Mesodermal cell (in vitro differentiated cells): ENCODE data around the gene ALDOC.
"Not testable (repeated sequence)": the region's sequence is repeated elsewhere in the genome, so short reads cannot be mapped to it uniquely, and the experiment has no call there.

ENCODE experiments used
- H3K27ac ChIP-seq: 2 replicates; pipeline ENCODE4 v1.7.0; 2013; ENCODE audit warnings: mild to moderate bottlenecking, low read depth, low read length, moderate library complexity; ENCODE audit not compliant: severe bottlenecking
- H3K36me3 ChIP-seq: 2 replicates; pipeline ENCODE4 v1.7.1; 2013; ENCODE audit warnings: mild to moderate bottlenecking, low read length, moderate library complexity; ENCODE audit not compliant: control insufficient read depth, insufficient read depth
- H3K4me1 ChIP-seq: one replicate; pipeline ENCODE4 v1.7.1; 2013; ENCODE audit warnings: mild to moderate bottlenecking, low read length; ENCODE audit not compliant: insufficient read depth, control insufficient read depth, poor library complexity, severe bottlenecking
- H3K4me3 ChIP-seq: 2 replicates; pipeline ENCODE4 v1.7.0; 2013; ENCODE audit warnings: low read length, control low read depth, mild to moderate bottlenecking; ENCODE audit not compliant: insufficient read depth, poor library complexity, severe bottlenecking; ENCODE audit errors: extremely low read depth
- H3K9me3 ChIP-seq: 2 replicates; pipeline ENCODE4 v1.7.1; 2013; ENCODE audit warnings: mild to moderate bottlenecking, low read length, moderate library complexity; ENCODE audit not compliant: control insufficient read depth
- WGBS, 2 experiments: methylation state at CpG; one replicate each; pipeline ENCODE4 v1.1.5; 2013; ENCODE audit warnings: missing lambda C conversion rate in 2 of 2; ENCODE audit not compliant: insufficient coverage in 2 of 2; 5-methylcytosine and 5-hydroxymethylcytosine counted together

Gene ALDOC

DNA sequence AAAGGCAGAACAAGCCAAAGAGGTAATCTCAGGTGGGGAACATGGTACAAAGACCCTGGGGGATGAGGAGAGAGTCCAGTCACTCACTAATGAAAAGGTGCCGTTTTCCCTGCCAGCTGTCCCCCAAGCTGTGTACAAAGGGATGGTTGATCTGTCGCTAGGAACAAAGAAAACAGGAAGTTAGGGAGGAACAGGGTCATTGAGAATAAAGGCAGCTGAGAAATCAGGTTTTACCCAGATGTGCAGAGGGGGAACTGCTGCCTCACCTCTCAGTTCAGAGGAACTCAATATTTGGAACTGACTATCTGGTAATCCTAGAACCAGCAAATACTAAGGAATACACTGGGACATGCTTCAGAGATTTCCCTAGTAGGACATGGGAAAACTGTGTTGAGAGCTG lies 35.8 kb upstream of the ALDOC start:
- H3K27ac ChIP-seq, result no peak overlapping the region
- 88 to 100% methylated on average over 1 to 2 of the region's 2 CpGs for WGBS, 2 experiments
- H3K4me3 ChIP-seq, result no peak overlapping the region
- H3K36me3 ChIP-seq, result peaks cover 92% of the 10 kb centered on the region
- H3K9me3 ChIP-seq, result no peaks in the 10 kb centered on the region
- H3K4me1 ChIP-seq, result no peaks in the 10 kb centered on the region

DNA sequence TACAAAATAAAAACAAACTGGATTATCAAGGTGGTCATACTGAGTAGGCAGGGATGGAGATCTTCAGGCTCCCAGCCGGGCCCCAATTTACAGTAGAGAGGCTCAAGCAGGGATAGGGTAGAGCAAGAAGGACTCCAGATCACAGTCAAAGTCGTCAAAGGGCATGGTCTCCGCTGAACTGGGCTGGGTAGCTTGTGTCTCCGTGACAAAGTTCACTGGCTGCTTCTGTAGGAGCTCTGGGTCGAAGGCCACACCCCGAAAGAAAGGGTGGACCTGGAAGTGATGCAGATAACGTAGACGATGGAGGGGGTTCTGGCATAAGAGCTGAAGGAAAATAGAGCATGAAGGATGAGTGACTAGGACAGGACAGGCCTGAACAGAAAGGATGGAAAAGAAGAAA lies 33.7 kb upstream of the ALDOC start:
- no peaks in the 10 kb centered on the region for H3K9me3 ChIP-seq
- peaks cover 88% of the 10 kb centered on the region for H3K36me3 ChIP-seq

DNA sequence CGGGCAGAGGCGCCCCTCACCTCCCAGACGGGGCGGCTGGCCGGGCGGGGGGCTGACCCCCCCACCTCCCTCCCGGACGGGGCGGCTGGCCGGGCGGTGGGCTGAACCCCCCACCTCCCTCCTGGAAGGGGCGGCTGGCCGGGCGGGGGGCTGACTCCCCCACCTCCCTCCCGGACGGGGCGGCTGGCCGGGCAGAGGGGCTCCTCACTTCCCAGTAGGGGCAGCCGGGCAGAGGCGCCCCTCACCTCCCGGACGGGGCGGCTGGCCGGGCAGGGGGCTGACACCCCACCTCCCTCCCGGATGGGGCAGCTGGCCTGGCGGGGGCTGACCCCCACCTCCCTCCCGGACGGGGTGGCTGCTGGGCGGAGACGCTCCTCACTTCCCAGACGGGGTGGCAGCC lies 27.3 kb upstream of the ALDOC start:
- H3K4me1 ChIP-seq, H3K27ac ChIP-seq, H3K9me3 ChIP-seq, H3K4me3 ChIP-seq: not testable (repeated sequence)
- WGBS, 2 experiments, result 100% methylated on average over 1 of the region's 31 CpGs; no CpG with 5 or more reads in 1 of the 2 experiments
- peaks cover 31% of the 10 kb centered on the region for H3K36me3 ChIP-seq

More for the DNA sequence above, 33.7 kb upstream of the ALDOC start:
- WGBS, 2 experiments, result 91 to 97% methylated on average over 7 to 8 of the region's 8 CpGs
- H3K27ac ChIP-seq, result no peak overlapping the region
- no peaks in the 10 kb centered on the region for H3K4me1 ChIP-seq
- H3K4me3 ChIP-seq, result no peak overlapping the region

DNA sequence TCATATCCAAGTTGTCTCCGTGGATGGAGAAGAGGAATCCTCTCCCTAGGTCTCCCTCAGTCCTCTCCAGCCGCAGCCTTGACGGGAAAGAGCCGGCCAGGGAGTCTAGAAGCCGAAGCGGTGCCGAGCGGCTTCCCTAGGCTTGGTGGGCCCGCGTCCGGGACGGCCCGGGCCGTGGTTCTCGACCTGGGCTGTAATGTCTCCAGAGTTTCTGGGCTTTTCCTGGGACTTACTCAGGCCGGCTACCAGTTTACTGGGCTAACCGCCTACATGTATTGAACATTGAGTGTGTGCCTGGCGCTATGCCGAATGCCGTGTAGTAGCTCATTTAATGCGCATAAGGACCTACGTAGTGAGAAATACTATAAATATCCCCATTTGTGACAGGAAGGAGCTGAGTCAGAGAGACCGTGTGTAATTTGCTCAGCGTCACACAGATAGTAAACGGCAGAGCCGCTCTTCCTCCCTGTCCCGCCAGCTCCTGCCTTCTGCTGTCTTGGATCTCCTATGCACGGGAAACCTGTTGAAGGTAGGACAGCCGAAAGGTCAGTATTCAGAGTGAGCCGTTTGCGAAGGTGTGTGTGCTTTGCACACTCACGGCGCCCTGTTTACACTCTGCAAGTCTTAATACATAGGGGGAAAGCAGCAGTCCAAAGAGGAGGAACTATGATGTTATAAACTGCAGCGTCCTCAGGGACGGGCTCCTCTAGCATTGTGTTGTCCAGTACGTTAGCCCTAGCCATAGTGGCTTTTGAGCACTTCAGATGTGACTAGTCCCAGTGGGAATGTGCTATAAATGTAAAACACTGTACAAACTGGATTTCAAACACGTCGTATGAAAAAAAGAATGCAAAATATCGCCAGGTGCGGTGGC lies 22.9 kb upstream of the ALDOC start:
- 30 to 38% methylated on average over 36 to 37 of the region's 40 CpGs for WGBS, 2 experiments
- Histone ChIP-seq H3K9me3 (no peaks in the 10 kb centered on the region), H3K27ac (peak overlapping the region; percentile 89)

DNA sequence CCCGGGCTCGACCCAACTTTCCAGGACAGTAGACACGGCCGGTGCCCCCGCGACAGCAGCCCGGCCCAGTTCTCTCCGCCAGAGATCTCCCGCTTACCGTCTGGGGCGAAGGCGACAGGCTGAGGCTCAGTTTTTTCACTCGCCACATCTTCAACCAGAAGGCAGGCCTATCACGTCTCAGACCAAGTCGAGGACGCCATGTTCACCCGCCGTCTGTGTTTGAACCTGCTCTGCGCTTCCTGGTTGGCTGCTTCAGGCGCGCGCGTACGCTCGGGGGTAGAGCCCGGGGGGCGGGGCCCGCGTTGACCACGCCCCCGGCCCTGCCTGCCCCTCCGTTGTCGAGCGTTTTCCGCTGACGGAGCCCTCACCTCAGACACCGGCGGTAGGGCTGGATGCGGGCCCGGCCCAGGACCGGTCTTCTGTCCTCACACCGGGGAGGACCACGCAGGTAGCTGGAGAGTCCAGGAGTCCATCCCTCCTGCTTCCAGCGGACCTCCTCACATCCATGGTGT lies 22.2 kb upstream of the ALDOC start, which contains the start of gene SPAG5:
Gene SPAG5, minus strand, starts transcription at position 227 of the 512 bp plus-strand sequence. Its CDS starts 79 bp downstream, at position 148.
- peaks cover 9% of the 10 kb centered on the region for H3K4me1 ChIP-seq
- no peaks in the 10 kb centered on the region for H3K9me3 ChIP-seq
- WGBS, 2 experiments, result 0% methylated on average over 37 to 41 of the region's 44 CpGs
- H3K27ac ChIP-seq, result peak within 1 kb of the TSS; percentile 89
- peaks cover 29% of the 10 kb centered on the region for H3K36me3 ChIP-seq
- H3K4me3 ChIP-seq, result peak within 1 kb of the TSS; percentile 74

More for the DNA sequence above, 22.9 kb upstream of the ALDOC start:
- H3K36me3 ChIP-seq, result peaks cover 22% of the 10 kb centered on the region
- H3K4me3 ChIP-seq, result peak overlapping the region; percentile 74
- H3K4me1 ChIP-seq, result peaks cover 9% of the 10 kb centered on the region

DNA sequence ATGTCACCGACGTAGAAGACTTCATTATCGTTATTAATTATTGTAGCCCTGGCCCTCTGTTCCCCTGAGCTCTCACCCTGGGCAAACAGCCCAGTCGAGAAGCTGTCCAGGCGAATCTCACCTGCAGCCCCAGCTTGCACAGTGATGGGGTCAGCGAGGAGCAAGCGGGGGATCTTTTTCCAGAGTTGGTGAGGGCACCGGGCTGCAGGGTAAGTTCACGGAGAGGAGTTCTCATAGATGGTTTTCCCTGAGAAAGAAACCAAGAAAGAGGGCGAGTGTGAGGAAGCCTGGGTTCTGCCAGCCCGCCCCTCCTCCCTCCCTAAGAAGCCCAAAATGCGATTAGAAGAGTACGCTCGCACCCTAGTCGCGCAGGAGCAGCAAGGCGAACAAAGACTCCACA lies 21.7 kb upstream of the ALDOC start:
- Histone ChIP-seq H3K4me1 (peaks cover 9% of the 10 kb centered on the region), H3K36me3 (peaks cover 31% of the 10 kb centered on the region), H3K4me3 (peak overlapping the region; percentile 74), H3K9me3 (no peaks in the 10 kb centered on the region), H3K27ac (peak overlapping the region; percentile 89)
- WGBS, 2 experiments, result 0 to 10% methylated on average over 8 to 14 of the region's 17 CpGs

DNA sequence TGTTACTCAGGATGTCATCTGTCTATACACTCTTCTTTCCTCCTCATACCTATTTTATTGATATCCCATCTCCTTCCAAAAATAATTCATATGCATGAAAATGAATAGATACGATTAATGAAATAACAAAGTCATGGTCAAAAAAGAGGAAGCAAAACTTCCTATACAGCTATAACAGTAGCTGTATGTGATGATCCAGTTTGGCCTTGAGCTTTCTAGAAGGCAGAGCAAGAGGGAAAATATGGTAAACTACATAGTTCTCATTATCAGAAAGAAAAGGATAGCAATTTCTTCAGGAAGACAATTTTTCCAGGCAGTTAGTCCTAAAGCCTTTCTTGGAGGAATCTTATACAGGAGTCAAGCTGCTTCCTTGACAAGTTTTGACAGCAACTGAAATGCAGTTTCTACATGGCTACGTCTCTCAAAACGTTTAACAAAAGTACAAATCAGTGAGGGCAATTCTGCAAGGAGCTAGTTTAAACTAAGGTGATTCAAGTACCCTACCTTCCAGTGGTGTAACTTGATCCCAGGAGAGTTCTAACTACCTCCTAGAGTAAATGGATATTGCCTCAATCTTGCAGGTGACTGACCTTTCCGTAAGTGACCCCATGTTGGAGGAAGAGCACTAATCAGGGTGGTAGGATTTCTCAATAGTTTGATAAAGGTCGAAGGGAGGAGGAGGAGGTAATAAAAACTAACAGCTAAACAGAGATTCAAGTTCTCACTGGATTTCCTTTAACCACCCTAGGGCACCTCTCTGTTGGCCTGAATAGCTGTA lies 21.1 kb upstream of the ALDOC start:
- H3K27ac ChIP-seq, result no peak overlapping the region
- 54 to 75% methylated on average over 1 to 3 of the region's 5 CpGs for WGBS, 2 experiments
- peaks cover 37% of the 10 kb centered on the region for H3K36me3 ChIP-seq

DNA sequence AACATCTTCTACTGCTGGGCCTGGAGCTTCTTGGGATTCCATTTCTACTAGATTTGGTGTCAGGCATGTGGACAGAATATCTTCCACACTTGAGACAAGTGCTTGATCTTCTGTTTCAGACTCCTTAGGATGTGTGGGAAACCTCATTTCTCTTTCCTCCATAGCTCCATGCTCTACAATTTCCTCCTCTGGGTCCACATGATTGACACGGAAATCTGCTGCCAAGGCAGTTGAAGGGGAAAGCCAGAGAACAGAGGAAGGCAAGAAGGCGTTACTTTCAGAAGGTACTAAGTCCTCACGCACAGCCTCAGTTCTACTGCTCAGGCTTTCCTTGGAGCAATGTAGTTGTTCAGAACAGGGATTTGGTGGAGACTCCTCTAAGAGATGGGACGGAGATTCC lies 15.6 kb upstream of the ALDOC start:
- H3K9me3 ChIP-seq, result no peaks in the 10 kb centered on the region
- 96 to 100% methylated on average over 3 to 4 of the region's 4 CpGs for WGBS, 2 experiments
- peaks cover 88% of the 10 kb centered on the region for H3K36me3 ChIP-seq
- H3K27ac ChIP-seq, result no peak overlapping the region
- H3K4me3 ChIP-seq, result no peak overlapping the region
- H3K4me1 ChIP-seq, result no peaks in the 10 kb centered on the region

More for the DNA sequence above, 21.1 kb upstream of the ALDOC start:
- peak overlapping the region; percentile 74 for H3K4me3 ChIP-seq
- H3K4me1 ChIP-seq, result peaks cover 9% of the 10 kb centered on the region
- no peaks in the 10 kb centered on the region for H3K9me3 ChIP-seq

DNA sequence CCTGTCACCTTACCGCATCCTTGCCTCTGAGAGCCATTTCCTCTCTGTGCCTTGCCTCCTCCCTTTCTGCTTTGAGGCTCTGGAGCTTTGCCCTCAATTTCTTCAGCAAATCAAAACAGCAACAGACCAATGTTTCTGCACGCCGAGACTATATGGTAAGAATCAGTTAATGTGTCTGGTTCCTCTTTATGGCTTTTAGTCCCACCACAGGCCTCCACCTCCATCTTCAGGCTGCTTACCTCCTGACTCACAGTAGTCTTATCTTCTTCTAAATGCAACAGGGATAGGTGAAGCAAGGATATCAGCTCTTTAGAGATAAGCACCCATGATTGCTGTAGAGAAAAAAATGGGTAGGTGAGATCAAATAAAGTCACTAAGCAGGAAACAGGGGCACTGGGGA lies 9.2 kb upstream of the ALDOC start:
- Histone ChIP-seq H3K4me1 (no peaks in the 10 kb centered on the region), H3K4me3 (no peak overlapping the region), H3K27ac (no peak overlapping the region), H3K9me3 (no peaks in the 10 kb centered on the region), H3K36me3 (peaks cover 91% of the 10 kb centered on the region)
- 89 to 100% methylated on average over 1 of the region's 3 CpGs for WGBS, 2 experiments

DNA sequence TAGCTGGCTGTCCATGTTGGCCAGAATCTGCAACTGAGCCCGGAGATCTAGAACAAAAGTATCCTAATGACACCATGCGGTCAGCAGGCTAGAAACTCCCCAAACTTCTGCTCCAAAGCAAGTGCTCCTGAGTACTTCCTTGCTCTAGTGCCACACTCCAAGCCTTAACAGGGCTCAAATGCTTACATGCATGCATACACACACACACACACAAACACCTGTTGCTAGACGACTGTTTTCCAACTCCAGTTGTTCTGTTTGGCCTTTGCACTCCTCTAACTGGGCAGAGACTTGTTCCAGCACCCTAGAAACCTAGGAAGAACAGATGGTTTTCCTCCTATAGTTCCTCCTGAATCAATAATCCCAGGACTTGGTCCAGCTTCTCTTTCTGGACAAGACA lies 7.7 kb upstream of the ALDOC start:
- H3K4me1 ChIP-seq, result no peaks in the 10 kb centered on the region
- H3K27ac ChIP-seq, result no peak overlapping the region
- no peak overlapping the region for H3K4me3 ChIP-seq
- H3K9me3 ChIP-seq, result no peaks in the 10 kb centered on the region
- WGBS, 2 experiments, result 87 to 100% methylated on average over 2 to 3 of the region's 3 CpGs
- H3K36me3 ChIP-seq, result peaks cover 93% of the 10 kb centered on the region
